ENCODE results near the gene UBE2S.

Gene UBE2S

DNA sequence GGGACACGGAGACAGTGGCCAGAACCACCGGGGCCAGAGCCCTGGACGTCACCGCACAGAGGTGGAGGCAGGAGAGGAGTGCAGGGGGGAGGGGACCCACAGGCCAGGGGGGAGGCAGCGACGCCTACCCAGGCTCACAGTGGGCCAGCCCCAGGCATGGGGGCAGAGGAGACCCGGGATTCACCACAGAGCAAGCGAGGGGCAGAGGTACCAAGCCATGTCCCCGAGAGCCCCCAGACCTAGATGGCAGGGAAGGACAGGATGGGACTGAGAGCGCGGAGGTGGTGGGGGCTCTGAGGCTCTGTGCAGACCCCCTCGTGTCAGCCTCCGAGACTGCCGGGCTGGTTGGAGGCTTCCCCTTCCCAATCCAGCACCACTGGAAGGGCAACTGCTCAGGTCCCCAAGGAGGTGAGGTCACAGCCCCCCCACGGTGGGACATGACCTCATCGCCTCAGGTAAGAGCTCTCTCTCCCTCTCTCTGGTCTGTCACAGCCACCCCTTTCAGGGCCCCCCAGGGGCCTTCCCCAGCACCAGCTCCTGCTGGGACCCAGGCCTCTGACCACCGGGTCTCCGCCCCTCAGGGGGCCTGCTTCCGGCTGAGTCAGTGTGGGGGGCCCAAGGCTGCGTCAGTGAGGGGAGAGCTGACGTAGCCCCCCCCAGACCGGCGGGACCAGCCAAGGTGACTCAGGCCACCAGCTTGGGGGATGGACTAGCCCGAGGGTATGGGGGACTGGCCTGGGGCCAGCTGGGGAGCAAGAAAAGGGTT lies 35.1 kb downstream of the UBE2S start:
- TF ChIP-seq, protein P1, sequence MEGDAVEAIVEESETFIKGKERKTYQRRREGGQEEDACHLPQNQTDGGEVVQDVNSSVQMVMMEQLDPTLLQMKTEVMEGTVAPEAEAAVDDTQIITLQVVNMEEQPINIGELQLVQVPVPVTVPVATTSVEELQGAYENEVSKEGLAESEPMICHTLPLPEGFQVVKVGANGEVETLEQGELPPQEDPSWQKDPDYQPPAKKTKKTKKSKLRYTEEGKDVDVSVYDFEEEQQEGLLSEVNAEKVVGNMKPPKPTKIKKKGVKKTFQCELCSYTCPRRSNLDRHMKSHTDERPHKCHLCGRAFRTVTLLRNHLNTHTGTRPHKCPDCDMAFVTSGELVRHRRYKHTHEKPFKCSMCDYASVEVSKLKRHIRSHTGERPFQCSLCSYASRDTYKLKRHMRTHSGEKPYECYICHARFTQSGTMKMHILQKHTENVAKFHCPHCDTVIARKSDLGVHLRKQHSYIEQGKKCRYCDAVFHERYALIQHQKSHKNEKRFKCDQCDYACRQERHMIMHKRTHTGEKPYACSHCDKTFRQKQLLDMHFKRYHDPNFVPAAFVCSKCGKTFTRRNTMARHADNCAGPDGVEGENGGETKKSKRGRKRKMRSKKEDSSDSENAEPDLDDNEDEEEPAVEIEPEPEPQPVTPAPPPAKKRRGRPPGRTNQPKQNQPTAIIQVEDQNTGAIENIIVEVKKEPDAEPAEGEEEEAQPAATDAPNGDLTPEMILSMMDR (IDR thresholded peaks at IDR 0.05), result no peak

DNA sequence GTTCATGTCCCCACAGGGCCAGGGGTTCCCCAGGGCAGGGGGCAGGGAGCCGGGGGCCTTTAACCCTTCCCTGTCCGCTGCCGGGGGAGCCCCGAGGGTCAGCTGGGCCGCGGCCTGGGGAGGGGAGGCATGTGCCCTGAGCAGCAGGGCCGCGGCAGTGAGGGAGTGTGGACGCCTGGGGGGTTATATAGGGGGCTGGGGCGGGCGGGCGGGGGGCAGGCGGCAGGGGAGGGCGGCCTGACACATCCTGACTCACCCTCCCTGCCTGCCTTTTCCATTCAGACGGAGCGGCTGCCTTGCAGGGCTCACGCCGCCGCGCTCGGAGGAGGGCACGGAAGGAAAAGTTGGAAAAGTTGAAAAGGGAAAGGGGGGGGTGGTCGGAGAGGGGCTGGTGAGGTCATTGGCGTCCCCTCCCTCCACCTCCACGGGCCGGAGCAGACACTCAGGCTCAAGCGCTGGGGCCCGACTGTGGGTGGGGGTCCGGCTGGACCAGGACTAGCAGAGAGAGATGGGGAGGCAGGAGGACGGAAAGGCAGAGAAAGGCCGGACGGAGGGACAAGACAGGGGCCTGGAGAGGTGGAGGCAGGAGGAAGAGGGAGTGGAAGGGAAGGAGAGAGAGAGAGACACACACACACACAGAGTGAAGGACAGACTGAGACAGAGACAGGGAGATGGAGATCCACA lies 37.1 kb downstream of the UBE2S start, which contains the start of gene IL11:
Gene IL11, minus strand, starts transcription at position 159 of the 684 bp plus-strand sequence. Its CDS starts 153 bp downstream, at position 6.
- TF ChIP-seq, protein P1 (IDR thresholded peaks at IDR 0.05), result no peak

DNA sequence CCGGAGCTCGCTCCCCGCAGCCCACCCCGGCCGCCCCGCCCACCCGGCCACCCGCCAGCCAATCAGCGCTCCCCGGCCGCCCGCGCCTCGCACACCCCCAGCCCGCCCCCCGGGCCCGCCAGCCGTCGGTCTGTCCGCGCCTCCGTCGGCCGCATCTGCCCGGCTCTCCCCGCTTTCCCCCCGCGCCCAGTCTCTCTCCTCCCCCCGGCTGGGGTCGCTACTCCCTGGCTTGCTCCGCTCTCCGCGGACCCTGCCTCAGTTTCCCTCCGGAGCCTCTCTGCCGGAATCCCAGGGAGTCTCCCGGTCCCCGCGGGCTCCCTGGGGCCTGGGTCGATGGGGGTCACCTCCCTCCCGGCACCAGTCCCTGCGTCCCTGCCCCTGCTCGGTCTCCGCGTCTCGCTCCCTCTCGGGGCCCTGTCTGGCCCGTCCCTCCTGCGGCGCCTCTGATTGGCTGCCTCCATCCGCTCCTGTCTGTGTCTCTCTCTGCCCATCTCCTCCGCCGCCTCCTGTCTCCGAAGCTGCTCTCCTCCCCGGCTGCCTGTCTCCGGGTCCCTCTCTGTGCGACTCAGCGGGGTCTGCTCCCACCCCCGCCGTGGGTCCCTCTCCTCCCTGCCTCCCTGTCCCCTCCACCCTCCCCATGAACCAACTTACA lies 37.8 kb downstream of the UBE2S start:
- TF ChIP-seq, protein P1 (IDR thresholded peaks at IDR 0.05), result no peak

DNA sequence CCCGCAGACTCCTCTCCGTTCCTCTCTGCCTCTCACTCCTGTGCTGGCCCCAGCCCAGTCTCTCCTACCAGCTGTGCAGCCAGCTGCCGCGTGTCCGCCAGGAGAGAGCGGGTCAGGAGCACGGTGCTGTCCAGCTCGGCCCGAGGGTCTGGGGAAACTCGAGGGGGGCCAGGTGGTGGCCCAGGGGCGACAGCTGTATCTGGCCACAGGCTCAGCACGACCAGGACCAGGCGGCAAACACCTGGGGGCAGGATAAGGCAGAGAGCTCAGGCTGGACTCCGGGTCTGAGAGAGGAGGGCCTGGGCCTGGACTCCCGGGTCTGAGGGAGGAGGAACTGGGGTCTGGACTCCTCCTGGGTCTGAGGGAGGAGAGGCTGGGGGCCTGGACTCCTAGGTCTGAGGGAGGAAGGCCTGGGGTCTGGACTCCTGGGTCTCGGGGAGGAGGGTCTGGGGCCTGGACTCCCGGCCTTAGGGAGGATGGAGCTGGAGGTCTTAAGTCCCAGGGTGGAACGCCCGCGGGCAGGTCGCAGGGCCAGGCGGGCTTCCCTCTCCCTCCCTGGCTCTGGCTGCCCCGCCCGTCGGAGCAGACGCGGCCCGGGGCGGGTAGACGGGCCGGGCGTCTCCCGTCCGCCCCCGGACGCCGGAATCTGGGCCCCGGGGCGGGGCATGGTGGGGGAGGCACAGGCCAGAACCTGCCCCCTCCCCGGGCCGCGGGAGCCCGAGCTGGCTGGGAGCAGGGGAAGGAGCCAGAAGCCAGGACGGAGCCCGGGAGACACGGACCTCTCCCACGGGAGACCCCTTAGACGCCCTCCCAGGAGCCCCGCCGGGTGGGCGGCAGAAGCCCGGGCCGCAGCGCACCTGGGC lies 38.7 kb downstream of the UBE2S start:
- TF ChIP-seq, protein P1 (IDR thresholded peaks at IDR 0.05), result no peak

DNA sequence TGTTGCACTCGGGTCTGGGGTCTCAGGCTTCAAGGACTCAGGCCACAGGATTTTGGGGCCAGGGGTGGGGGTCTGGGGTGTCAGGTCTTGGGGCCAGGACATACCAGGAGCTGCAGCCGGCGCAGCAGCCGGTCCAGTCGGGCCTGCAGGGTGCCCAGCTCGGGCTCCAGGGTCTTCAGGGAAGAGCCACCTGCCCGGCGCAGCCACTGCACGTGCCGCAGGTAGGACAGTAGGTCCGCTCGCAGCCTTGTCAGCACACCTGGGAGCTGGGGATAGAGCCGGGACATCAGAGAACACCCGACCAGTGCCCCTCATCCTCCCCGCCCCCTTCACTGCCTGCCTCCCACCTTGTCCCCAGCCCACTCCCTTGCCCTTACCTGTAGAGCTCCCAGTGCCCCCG lies 39.5 kb downstream of the UBE2S start:
- TF ChIP-seq, protein P1 (IDR thresholded peaks at IDR 0.05), result no peak

DNA sequence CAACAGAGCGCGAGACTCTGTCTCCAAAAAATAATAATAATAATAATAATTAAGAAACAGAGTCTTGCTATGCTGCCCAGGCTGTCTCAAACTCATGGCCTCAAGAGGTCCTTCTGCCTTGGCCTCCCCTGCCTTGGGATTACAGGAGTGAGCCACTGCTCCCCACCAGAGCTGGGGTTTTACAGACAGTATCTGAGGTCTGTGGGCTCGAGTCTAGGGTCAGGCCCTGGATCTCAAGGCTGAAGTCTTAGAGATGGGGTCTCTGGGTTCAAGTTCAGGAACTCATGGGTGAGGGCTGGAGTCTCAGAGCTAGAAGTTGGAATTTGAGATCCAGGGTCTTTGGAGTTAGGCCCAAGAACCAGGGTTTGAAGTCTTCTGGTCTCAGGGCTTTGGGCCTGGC lies 40.8 kb downstream of the UBE2S start:
- TF ChIP-seq, protein P1 (IDR thresholded peaks at IDR 0.05), result no peak

DNA sequence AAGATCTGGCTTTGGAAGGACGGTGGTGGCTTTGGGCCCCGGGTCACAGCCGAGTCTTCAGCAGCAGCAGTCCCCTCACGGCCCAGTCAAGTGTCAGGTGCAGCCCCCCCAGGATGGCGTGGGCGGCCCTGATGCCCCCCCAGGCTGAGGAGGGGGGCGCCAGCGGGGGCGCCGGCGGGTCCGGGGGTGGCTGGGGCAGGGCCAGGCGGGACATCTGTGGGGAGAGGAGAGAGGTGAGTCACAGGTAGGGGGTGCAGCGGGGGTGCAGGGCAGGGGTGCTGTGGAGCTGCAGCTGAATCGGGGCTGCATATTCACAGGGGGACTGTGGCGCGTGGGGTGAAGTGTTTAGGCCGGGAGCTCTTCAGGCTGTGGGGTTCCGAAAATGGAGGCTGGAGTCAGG lies 41.6 kb downstream of the UBE2S start:
- TF ChIP-seq, protein P1 (IDR thresholded peaks at IDR 0.05), result no peak
